ENCODE results near the gene KRTAP5-10.
"Not testable (repeated sequence)": the region's sequence is repeated elsewhere in the genome, so short reads cannot be mapped to it uniquely, and the experiment has no call there.

GRCh38 chr11:71539971-71540370 lies 25.4 kb upstream of the KRTAP5-10 start:
- TF ChIP-seq, protein P1, sequence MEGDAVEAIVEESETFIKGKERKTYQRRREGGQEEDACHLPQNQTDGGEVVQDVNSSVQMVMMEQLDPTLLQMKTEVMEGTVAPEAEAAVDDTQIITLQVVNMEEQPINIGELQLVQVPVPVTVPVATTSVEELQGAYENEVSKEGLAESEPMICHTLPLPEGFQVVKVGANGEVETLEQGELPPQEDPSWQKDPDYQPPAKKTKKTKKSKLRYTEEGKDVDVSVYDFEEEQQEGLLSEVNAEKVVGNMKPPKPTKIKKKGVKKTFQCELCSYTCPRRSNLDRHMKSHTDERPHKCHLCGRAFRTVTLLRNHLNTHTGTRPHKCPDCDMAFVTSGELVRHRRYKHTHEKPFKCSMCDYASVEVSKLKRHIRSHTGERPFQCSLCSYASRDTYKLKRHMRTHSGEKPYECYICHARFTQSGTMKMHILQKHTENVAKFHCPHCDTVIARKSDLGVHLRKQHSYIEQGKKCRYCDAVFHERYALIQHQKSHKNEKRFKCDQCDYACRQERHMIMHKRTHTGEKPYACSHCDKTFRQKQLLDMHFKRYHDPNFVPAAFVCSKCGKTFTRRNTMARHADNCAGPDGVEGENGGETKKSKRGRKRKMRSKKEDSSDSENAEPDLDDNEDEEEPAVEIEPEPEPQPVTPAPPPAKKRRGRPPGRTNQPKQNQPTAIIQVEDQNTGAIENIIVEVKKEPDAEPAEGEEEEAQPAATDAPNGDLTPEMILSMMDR (IDR thresholded peaks at IDR 0.05): not testable (repeated sequence)
- TF ChIP-seq POLR2A (IDR thresholded peaks at IDR 0.05): not testable (repeated sequence)
